Fibroblast of skin of right quadriceps (primary cell): ENCODE results near the gene DDX31.
A peak's percentile ranks its signal among the peaks of the same experiment; 100 is the strongest.

ENCODE experiments used
- DNase-seq: peaks from one replicate; pipeline ENCODE4 v3.0.0-alpha.2; 2013

Gene DDX31

GRCh38 chr9:132632413-132633129, 37.2 kb downstream of the DDX31 start:
- no peak for DNase-seq

GRCh38 chr9:132631685-132632084, 38.1 kb downstream of the DDX31 start:
- DNase-seq = no peak

GRCh38 chr9:132631280-132631679, 38.5 kb downstream of the DDX31 start:
- peak; percentile 76 for DNase-seq

GRCh38 chr9:132630811-132631210, 39.0 kb downstream of the DDX31 start:
- no peak for DNase-seq

GRCh38 chr9:132630116-132630515, 39.7 kb downstream of the DDX31 start:
- DNase-seq = no peak

- no peak for DNase-seq
These were observed 41.0 kb downstream of the DDX31 start for GRCh38 chr9:132628746-132629145.

GRCh38 chr9:132627594-132627993, 42.2 kb downstream of the DDX31 start:
- DNase-seq = no peak

GRCh38 chr9:132627106-132627505, 42.7 kb downstream of the DDX31 start:
- DNase-seq = no peak

- no peak for DNase-seq
These were observed 43.5 kb downstream of the DDX31 start for GRCh38 chr9:132626285-132626684.

- peak; percentile 62 for DNase-seq
These were observed 47.6 kb downstream of the DDX31 start for GRCh38 chr9:132622159-132622558.

- no peak for DNase-seq
These were observed 53.1 kb downstream of the DDX31 start for GRCh38 chr9:132616725-132617124.

GRCh38 chr9:132615774-132616173, 54.0 kb downstream of the DDX31 start:
- DNase-seq = no peak

- DNase-seq = no peak
These were observed 55.5 kb downstream of the DDX31 start for GRCh38 chr9:132614324-132614723.

- DNase-seq = no peak
These were observed 59.1 kb downstream of the DDX31 start for GRCh38 chr9:132610661-132611060.

GRCh38 chr9:132609829-132610228, 60.0 kb downstream of the DDX31 start:
- DNase-seq = peak; percentile 93

- DNase-seq = no peak
These were observed 60.6 kb downstream of the DDX31 start for GRCh38 chr9:132609184-132609583.

GRCh38 chr9:132606066-132606465, 63.7 kb downstream of the DDX31 start:
- DNase-seq = no peak

GRCh38 chr9:132605387-132605786, 64.4 kb downstream of the DDX31 start:
- no peak for DNase-seq

GRCh38 chr9:132602207-132602606, 67.6 kb downstream of the DDX31 start:
- no peak for DNase-seq

GRCh38 chr9:132600326-132600984, 69.3 kb downstream of the DDX31 start:
- no peak for DNase-seq

- DNase-seq = no peak
These were observed 72.6 kb downstream of the DDX31 start for GRCh38 chr9:132597073-132597775.

GRCh38 chr9:132596200-132596599, 73.6 kb downstream of the DDX31 start:
- no peak for DNase-seq

GRCh38 chr9:132595319-132595718, 74.5 kb downstream of the DDX31 start:
- no peak for DNase-seq

GRCh38 chr9:132594412-132594811, 75.4 kb downstream of the DDX31 start:
- no peak for DNase-seq
